Measurements from ENCODE around the gene KDM5C. TPM values are rescaled to one million over a fixed set of nuclear protein-coding genes. Genes with fewer than 3 reads are reported as not detected.

KDM5C gene
- 106 and 121 TPM in 2 replicates for total RNA-seq

DNA sequence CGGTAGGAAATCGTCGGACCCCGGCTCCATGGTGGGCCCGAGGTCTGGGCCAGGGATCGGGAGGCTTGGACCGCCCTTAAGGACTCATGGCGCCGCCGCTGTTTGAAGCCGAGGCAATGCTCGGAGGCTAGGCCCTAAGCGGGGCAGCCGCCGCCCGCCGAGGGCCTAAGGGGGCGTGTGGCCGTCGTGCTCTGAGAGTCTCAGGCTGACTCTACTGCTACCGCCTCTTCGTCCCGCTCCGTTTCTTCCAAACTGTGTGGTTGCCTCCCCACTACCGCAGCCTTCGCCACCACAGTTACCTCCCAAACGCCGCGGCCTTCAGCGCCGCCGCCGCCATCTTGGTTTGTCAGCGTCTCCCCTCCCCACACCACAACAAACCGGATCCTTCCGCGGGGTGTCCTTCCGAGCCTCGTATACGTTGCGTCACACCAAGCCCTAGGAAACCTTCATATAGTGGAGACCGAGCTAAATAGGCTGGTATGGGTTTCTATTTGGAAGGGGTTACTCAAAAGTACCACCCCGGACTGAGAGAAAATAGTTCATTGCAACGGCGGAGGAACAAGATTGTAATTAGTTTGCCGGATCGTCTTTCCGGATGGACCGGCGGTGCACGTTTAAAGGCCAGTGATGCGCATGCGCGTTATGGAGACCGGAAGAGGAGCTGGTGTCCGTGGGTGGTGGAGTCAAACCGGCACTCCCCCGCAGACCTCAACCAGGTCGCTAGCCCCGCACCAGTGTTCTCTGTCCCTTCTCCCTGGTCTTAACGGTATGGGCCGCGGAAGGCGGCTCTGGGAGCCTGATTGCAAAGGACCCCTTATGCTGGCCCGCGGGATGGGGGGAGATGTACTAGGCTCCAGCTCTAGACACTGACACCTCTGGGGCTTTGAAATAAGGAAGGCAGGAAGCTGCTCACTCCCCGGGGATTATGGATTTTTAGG, at the start of gene KDM5C:
TSS of gene KDM5C (minus strand) at position 348 of the 938 bp plus-strand sequence. CDS start at position 30, 318 bp downstream.

Small RNAs within 50 kb of the gene (small RNA-seq; reads per million reads assigned to genes)
- gene AL139396.1 (not detected), gene MIR6894 (0.11 reads per million), gene MIR6895 (0.13 reads per million)

Other genes starting within 250 kb of the KDM5C start
- gene GPR173, start 176.4 kb downstream of the KDM5C start, total RNA-seq = 1.9 and 3.6 TPM in 2 replicates
- 8.3 and 8.5 TPM in 2 replicates for gene TSPYL2, start 142.8 kb downstream of the KDM5C start, total RNA-seq
- gene KANTR, start 131.1 kb downstream of the KDM5C start, total RNA-seq = 6.7 and 7.5 TPM in 2 replicates
- gene IQSEC2, start 56.4 kb upstream of the KDM5C start, total RNA-seq = 4.0 and 4.2 TPM in 2 replicates
- gene SMC1A, start 197.4 kb upstream of the KDM5C start, total RNA-seq = 20.3 and 30.4 TPM in 2 replicates
- 0.19 TPM in 1 of 2 replicates, not detected in the other for gene RIBC1, start 197.7 kb upstream of the KDM5C start, total RNA-seq
- gene HSD17B10, start 209.2 kb upstream of the KDM5C start, total RNA-seq = 47.9 and 52.3 TPM in 2 replicates

Measured in vein endothelial cell (primary cell).